Stimulated activated CD4-positive, alpha-beta T cell treated with anti-CD3 and anti-CD28 coated beads, Interleukin-2, amount 100 ng/mL, for 4 hours (primary cell): ENCODE measurements around the gene MAOB.
"Not testable (repeated sequence)": the region's sequence is repeated elsewhere in the genome, so short reads cannot be mapped to it uniquely, and the experiment has no call there.

Source experiments
- DNase-seq: peaks from one replicate; pipeline ENCODE4 v3.0.0-alpha.2; 2020; ENCODE audit warnings: low read depth

Gene MAOB

GRCh38 chrX:43882294-43882681 is at the start of gene MAOB:
TSS of gene MAOB (minus strand) at chrX:43882450. CDS start at chrX:43882299, 151 bp downstream.
- no peak for DNase-seq

GRCh38 chrX:43922032-43922431 is 39.8 kb upstream of the MAOB start:
- DNase-seq = not testable (repeated sequence)

GRCh38 chrX:43910772-43911171 is 28.5 kb upstream of the MAOB start:
- not testable (repeated sequence) for DNase-seq

- no peak for DNase-seq
Observed at GRCh38 chrX:43910012-43910411, 27.8 kb upstream of the MAOB start.

- DNase-seq = no peak
Observed at GRCh38 chrX:43909141-43909540, 26.9 kb upstream of the MAOB start.

- DNase-seq = no peak
Observed at GRCh38 chrX:43899878-43900815, 17.9 kb upstream of the MAOB start.

- no peak for DNase-seq
Observed at GRCh38 chrX:43898406-43899035, 16.3 kb upstream of the MAOB start.

- no peak for DNase-seq
Observed at GRCh38 chrX:43897290-43897689, 15.0 kb upstream of the MAOB start.

GRCh38 chrX:43892336-43892870 is 10.2 kb upstream of the MAOB start:
- no peak for DNase-seq

- DNase-seq = no peak
Observed at GRCh38 chrX:43885617-43886016, 3.4 kb upstream of the MAOB start.

GRCh38 chrX:43881410-43882293 is 598 bp downstream of the MAOB start:
- DNase-seq = no peak

- no peak for DNase-seq
Observed at GRCh38 chrX:43880425-43880824, 1.8 kb downstream of the MAOB start.

GRCh38 chrX:43878906-43879526 is 3.2 kb downstream of the MAOB start:
- DNase-seq = no peak

- DNase-seq = no peak
Observed at GRCh38 chrX:43876680-43877079, 5.6 kb downstream of the MAOB start.

- DNase-seq = no peak
Observed at GRCh38 chrX:43870758-43871419, 11.4 kb downstream of the MAOB start.

GRCh38 chrX:43870011-43870410 is 12.2 kb downstream of the MAOB start:
- DNase-seq = no peak

- DNase-seq = no peak
Observed at GRCh38 chrX:43868791-43869190, 13.5 kb downstream of the MAOB start.

GRCh38 chrX:43866423-43866822 is 15.8 kb downstream of the MAOB start:
- DNase-seq = no peak

- DNase-seq = no peak
Observed at GRCh38 chrX:43865791-43866190, 16.5 kb downstream of the MAOB start.

GRCh38 chrX:43862434-43862833 is 19.8 kb downstream of the MAOB start:
- no peak for DNase-seq

- no peak for DNase-seq
Observed at GRCh38 chrX:43861750-43862149, 20.5 kb downstream of the MAOB start.
